Spleen (tissue), 7 donors: ENCODE measurements around the gene YIPF1.

ENCODE experiments used
- POLR2A ChIP-seq, 3 donors: fragments of 450-650 bp; IDR thresholded peaks; one replicate each; pipeline ENCODE4 v1.5.1; 2017; ENCODE audit warnings: antibody characterized with exemption in 3 of 3, mild to moderate bottlenecking in 1 of 3
- POLR2AphosphoS5 ChIP-seq, 3 donors: sonication (generic); formaldehyde crosslinking; IDR thresholded peaks; one replicate each; pipeline ENCODE4 v1.5.1; 2017; ENCODE audit warnings: antibody characterized with exemption in 3 of 3
- TF ChIP-seq, protein P1 (sequence below), 11 experiments: fragments of 200-600 bp in 7 of 11; fragments of 450-650 bp in 4 of 11; sonication (generic) in 4 of 11; IDR thresholded peaks in 8 of 11; conservative IDR thresholded peaks in 3 of 11; 1 replicate in 7 of 11; 2 replicates in 4 of 11; pipeline versions ENCODE4 v1.4.0 to v1.8.0; 2016 to 2021; ENCODE audit warnings: antibody characterized with exemption in 11 of 11, inconsistent platforms in 4 of 11, mild to moderate bottlenecking in 1 of 11
- donor health status: DM: no; HTN: no; CAD: no; lungs with moderate emphysema.
- donor health status: DM: no; HTN: no; CAD: no.
- donor health status: DM: no; HTN: no; CAD: no.

DNA sequence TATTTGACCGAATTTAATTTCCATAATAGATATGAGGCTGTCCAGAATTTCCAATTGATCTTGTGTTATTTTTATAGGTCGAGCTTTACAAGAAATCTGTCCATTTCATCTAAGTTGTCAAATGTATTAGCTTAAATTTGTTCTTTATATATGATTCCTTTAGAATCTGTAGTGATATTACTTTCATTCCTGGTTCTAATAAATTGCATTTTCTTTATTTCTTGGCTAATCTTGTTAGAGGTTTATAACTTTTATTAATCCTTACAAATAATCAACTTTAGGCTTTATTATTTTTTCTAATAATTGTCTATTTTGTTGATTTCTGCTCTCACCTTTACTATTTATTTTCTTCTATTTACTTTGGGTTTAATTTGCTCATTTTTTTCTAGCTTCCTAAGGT lies 41.9 kb upstream of the YIPF1 start:
- TF ChIP-seq, protein P1, sequence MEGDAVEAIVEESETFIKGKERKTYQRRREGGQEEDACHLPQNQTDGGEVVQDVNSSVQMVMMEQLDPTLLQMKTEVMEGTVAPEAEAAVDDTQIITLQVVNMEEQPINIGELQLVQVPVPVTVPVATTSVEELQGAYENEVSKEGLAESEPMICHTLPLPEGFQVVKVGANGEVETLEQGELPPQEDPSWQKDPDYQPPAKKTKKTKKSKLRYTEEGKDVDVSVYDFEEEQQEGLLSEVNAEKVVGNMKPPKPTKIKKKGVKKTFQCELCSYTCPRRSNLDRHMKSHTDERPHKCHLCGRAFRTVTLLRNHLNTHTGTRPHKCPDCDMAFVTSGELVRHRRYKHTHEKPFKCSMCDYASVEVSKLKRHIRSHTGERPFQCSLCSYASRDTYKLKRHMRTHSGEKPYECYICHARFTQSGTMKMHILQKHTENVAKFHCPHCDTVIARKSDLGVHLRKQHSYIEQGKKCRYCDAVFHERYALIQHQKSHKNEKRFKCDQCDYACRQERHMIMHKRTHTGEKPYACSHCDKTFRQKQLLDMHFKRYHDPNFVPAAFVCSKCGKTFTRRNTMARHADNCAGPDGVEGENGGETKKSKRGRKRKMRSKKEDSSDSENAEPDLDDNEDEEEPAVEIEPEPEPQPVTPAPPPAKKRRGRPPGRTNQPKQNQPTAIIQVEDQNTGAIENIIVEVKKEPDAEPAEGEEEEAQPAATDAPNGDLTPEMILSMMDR (IDR thresholded peaks at IDR 0.05 in 8 of 11, conservative IDR thresholded peaks at IDR 0.05 in 3 of 11) = no peak
- no peak for TF ChIP-seq POLR2A (IDR thresholded peaks at IDR 0.05)
- TF ChIP-seq POLR2AphosphoS5 (IDR thresholded peaks at IDR 0.05) = no peak
